ENCODE data around the gene STXBP6. TPM values are rescaled to one million over a fixed set of nuclear protein-coding genes. Genes with fewer than 3 reads are reported as not detected.

Gene STXBP6
- polyA plus RNA-seq, 1 donor from 2014 or later, result 14.6 TPM

GRCh38 chr14:24870949-24871701, 178.8 kb downstream of the STXBP6 start:
- no peaks in the 10 kb centered on the region for H3K9me2 ChIP-seq (ENCODE audit: insufficient read depth, low read length)
- no peak overlapping the region for H3K4me2 ChIP-seq (ENCODE audit: low read length)
- H3K27me3 ChIP-seq (ENCODE audit: insufficient read depth, low read depth, low read length), result no peaks in the 10 kb centered on the region
- no peak overlapping the region for H3K27ac ChIP-seq (ENCODE audit: low read length)
- no peak overlapping the region for H3K4me3 ChIP-seq (ENCODE audit: low read length)
- H3K9me3 ChIP-seq (ENCODE audit: low read length), result no peaks in the 10 kb centered on the region
- no peaks in the 10 kb centered on the region for H4K20me1 ChIP-seq (ENCODE audit: insufficient read depth)
- H2AFZ ChIP-seq (ENCODE audit: low read depth, low read length), result no peak overlapping the region
- no peaks in the 10 kb centered on the region for H3F3A ChIP-seq (ENCODE audit: insufficient read depth, low read length, poor library complexity, severe bottlenecking)
- no peaks in the 10 kb centered on the region for H3K36me3 ChIP-seq (ENCODE audit: insufficient read depth, low read length)
- TF ChIP-seq REST (IDR thresholded peaks at IDR 0.05; ENCODE audit: borderline replicate concordance), result no peak
- TF ChIP-seq CTCF (IDR thresholded peaks at IDR 0.05; ENCODE audit: poor library complexity, severe bottlenecking), result no peak
- no peak for TF ChIP-seq TAF1 (IDR thresholded peaks at IDR 0.05; ENCODE audit: low read depth)
- TF ChIP-seq EP300 (conservative IDR thresholded peaks at IDR 0.05; ENCODE audit: poor library complexity, severe bottlenecking), result no peak
- TF ChIP-seq EZH2 (IDR thresholded peaks at IDR 0.05; ENCODE audit: borderline replicate concordance, insufficient read depth, low read length, poor library complexity, severe bottlenecking), result no peak
- TF ChIP-seq MXI1 (conservative IDR thresholded peaks at IDR 0.05; ENCODE audit: poor library complexity, severe bottlenecking), result no peak
- no peak for TF ChIP-seq SMC3 (conservative IDR thresholded peaks at IDR 0.05; ENCODE audit: poor library complexity)
- no peak for TF ChIP-seq RAD21 (conservative IDR thresholded peaks at IDR 0.05)
- TF ChIP-seq POLR2AphosphoS5 (IDR thresholded peaks at IDR 0.05), result no peak
- H3K9ac ChIP-seq (ENCODE audit: low read length), result no peak overlapping the region
- no peaks in the 10 kb centered on the region for H3K79me2 ChIP-seq (replicated peaks; ENCODE audit: insufficient read depth, low read length)

GRCh38 chr14:24868389-24868788, 181.6 kb downstream of the STXBP6 start:
- H4K20me1 ChIP-seq (ENCODE audit: insufficient read depth), result no peaks in the 10 kb centered on the region
- H3K27ac ChIP-seq (ENCODE audit: low read length), result no peak overlapping the region
- H3K4me3 ChIP-seq (ENCODE audit: low read length), result no peak overlapping the region
- no peaks in the 10 kb centered on the region for H3K9me3 ChIP-seq (ENCODE audit: low read length)
- H3K9me2 ChIP-seq (ENCODE audit: insufficient read depth, low read length), result no peaks in the 10 kb centered on the region
- no peak overlapping the region for H3K9ac ChIP-seq (ENCODE audit: low read length)
- H2AFZ ChIP-seq (ENCODE audit: low read depth, low read length), result no peak overlapping the region
- H3K27me3 ChIP-seq (ENCODE audit: insufficient read depth, low read depth, low read length), result no peaks in the 10 kb centered on the region
- no peaks in the 10 kb centered on the region for H3F3A ChIP-seq (ENCODE audit: insufficient read depth, low read length, poor library complexity, severe bottlenecking)
- H3K4me2 ChIP-seq (ENCODE audit: low read length), result no peak overlapping the region
- no peak for TF ChIP-seq TAF1 (IDR thresholded peaks at IDR 0.05; ENCODE audit: low read depth)
- TF ChIP-seq POLR2AphosphoS5 (IDR thresholded peaks at IDR 0.05), result no peak
- no peak for TF ChIP-seq REST (IDR thresholded peaks at IDR 0.05; ENCODE audit: borderline replicate concordance)
- TF ChIP-seq SMC3 (conservative IDR thresholded peaks at IDR 0.05; ENCODE audit: poor library complexity), result no peak
- TF ChIP-seq EP300 (conservative IDR thresholded peaks at IDR 0.05; ENCODE audit: poor library complexity, severe bottlenecking), result no peak
- TF ChIP-seq CTCF (IDR thresholded peaks at IDR 0.05; ENCODE audit: poor library complexity, severe bottlenecking), result no peak
- no peak for TF ChIP-seq EZH2 (IDR thresholded peaks at IDR 0.05; ENCODE audit: borderline replicate concordance, insufficient read depth, low read length, poor library complexity, severe bottlenecking)
- no peak for TF ChIP-seq MXI1 (conservative IDR thresholded peaks at IDR 0.05; ENCODE audit: poor library complexity, severe bottlenecking)
- no peak for TF ChIP-seq RAD21 (conservative IDR thresholded peaks at IDR 0.05)
- no peaks in the 10 kb centered on the region for H3K36me3 ChIP-seq (ENCODE audit: insufficient read depth, low read length)
- no peaks in the 10 kb centered on the region for H3K79me2 ChIP-seq (replicated peaks; ENCODE audit: insufficient read depth, low read length)

Data from neural cell (in vitro differentiated cells).